RPMI7951 (cell line): ENCODE measurements around the gene ECHS1. TPM values are rescaled to one million over a fixed set of nuclear protein-coding genes. Genes with fewer than 3 reads are reported as not detected.

Experiments used
- DNase-seq: peaks from one replicate; pipeline ENCODE4 v3.0.0-alpha.2; 2012; ENCODE audit warnings: low read depth
- total RNA-seq: library from RNA; depleted of rRNA; stranded (reverse); fragments of >200 nt; shearing (Covaris generic); gene quantifications from 2 replicates; pipeline ENCODE4 v1.2.3, GENCODE V29; 2014

ECHS1 gene
- total RNA-seq, 1 experiment from 2014 or later: 91.1 TPM

GRCh38 chr10:133341983-133342382, 31.2 kb downstream of the ECHS1 start:
- no peak for DNase-seq

- DNase-seq: no peak
Measured at GRCh38 chr10:133339708-133340380, 33.3 kb downstream of the ECHS1 start.

GRCh38 chr10:133338080-133339071, 34.8 kb downstream of the ECHS1 start:
- no peak for DNase-seq

GRCh38 chr10:133337370-133337725, 35.8 kb downstream of the ECHS1 start:
- DNase-seq: no peak

- no peak for DNase-seq
Measured at GRCh38 chr10:133336577-133337369, 36.4 kb downstream of the ECHS1 start, which contains the start of gene CALY. CALY (minus strand) TSS chr10:133336896; CDS start chr10:133328989, 7,907 bp downstream.

DNA sequence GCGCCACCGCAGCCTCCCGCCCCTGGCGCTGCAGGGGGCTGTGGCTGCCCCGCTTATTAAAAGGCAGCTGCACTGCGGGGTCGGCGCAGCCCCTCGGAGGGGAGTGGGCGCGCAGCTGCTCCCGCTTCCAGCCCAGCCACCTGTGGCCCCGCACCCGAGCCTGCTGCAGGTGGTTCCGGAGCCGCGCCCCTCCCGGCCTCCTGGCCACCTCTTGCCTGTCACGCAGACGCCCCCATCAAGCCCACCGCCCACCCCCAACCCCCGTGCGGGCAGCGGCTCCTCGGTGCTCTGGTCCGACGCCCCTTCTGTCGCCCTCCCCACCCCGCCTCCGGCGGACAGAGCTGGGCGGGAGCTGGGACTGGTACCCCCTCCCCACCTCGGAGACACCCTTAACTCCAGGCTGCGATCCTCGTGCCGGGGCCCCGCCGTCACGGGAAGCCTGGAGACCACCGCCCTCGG, 37.0 kb downstream of the ECHS1 start:
- no peak for DNase-seq

- DNase-seq: peak; percentile 44
Measured at GRCh38 chr10:133335246-133336117, 37.7 kb downstream of the ECHS1 start.

DNA sequence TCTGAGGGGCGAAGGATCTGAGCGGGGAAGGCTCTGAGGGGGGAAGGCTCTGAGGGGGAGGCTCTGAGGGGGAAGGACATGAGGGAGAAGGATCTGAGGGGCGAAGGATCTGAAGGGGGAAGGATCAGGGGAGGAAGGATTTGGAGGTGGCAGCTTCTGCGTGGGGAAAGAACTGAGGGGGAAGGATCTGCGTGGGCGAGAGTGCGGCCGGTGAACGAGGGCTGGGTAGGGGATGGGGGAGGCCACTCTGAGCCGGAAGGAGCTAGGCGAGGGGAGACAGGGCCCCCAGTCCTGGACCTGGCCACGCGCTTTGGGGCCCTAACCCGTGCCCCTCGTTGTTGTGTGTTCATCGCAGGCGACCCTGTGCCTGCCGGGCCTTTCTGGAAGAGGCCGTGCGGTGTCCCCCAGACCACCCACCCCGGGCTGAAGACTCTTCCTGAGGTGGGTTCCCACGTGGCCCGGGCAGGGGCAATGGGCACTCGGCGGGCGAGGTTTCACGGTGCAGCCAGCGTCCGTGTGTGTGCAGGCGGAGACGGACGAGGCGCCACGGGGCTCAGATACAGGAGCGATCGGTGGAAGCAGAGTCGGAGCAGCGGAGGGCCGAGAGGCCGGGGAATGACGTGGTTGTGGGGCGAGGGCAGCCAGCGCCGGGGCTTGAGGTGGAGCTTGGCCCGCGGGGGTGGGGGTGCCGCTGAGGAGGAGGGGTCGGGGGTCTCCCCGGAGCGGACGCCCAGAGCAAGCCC, 38.5 kb downstream of the ECHS1 start:
- no peak for DNase-seq

- DNase-seq: no peak
Measured at GRCh38 chr10:133332936-133333699, 40.0 kb downstream of the ECHS1 start.

- peak; percentile 69 for DNase-seq
Measured at GRCh38 chr10:133329491-133330202, 43.5 kb downstream of the ECHS1 start.

- no peak for DNase-seq
Measured at GRCh38 chr10:133328358-133329343, 44.5 kb downstream of the ECHS1 start.

DNA sequence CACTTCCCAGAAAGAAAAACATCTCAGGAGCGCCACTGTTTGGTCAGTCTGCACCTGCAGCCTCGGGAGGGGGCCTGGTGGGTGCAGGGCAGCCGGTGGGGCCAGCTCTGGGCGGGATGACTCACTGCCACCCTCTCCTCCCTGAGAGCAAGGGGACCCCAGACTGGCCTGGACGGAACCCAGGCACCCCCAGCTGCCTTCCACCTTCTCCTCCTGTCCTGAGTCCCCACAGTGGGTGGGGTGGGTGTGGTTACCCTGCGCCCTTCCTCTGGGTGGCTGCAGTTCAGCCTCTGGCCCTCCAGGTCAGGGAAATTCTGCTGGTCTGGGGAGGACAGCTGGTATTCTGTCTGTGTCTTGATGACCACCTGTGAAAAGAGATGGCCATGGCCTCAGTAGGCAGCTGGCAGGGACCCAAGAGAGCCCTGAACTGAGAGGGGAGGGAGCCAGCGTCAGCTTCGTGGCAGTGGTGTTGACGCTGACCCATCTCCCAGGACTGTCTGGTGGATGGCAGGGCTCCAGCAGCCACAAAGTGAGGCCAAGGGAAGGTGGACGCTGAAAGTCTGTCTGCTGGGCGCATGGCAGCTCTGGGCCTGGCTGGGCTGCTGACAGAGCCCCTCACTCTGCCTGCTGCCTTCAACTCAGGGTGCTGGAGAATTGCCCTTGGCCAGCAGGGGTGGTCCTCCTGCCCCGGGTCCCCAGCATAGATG, 45.4 kb downstream of the ECHS1 start:
- peak; percentile 75 for DNase-seq

DNA sequence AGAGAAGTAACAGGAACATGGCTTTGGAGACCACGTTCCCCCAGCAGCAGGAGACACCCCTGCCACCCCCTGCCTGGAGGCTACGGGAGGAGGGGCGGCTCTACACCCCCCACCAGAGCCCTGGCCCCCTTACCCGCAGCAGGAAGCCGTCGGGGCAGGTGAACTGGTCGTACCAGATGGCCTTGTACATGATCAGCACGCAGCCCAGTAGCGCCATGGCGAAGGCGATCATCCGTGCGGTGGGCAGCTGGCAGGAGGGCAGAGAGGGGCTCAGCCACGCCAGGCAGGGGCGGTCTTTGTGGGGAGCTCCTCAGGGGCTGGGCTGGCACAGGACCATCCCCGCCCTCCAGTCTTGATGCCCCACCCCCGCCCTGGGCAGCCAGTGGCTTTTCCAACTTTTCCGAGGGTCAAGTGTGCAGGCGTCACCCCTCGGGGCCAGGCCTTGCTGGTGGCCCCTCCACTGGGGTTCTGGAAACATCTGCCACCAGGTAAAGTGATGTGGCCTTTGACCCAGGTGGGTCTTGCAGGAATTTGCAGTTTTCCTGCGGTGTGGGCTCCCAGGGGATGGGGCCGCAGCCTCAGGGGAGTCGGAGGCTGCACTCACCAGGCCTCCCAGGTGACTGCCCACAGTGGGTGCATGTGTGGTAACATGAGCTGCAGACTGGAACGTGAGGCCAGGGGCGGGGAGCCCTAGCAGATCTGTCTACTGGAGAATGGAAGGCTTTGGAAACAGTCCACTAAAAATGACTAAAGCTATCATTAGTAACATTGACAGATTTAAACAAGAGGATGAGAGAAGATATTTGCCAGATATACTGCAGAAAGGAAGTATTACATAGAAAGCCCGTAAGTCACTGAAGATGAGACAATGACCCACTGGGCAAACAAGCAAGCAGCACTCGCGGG, 46.2 kb downstream of the ECHS1 start:
- DNase-seq: no peak

DNA sequence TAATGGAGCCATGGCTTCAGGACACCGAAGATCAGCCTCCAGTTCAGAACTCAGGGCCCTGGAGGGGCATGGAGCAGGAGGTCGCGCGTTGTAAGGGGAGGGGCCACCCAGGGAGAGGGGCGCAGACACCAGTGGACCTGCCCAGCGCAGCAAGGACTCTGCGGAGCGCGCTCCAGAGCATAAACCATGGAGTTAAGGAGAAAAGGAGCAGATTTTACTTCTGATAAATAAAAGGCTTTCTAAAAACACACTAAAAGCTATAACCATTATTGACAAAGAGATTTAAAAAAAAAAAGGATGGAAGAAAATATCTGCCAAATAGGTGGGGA, 47.0 kb downstream of the ECHS1 start:
- no peak for DNase-seq

GRCh38 chr10:133325440-133326222, 47.5 kb downstream of the ECHS1 start:
- DNase-seq: no peak
